Measurements from ENCODE around the gene NES. TPM values are rescaled to one million over a fixed set of nuclear protein-coding genes. Genes with fewer than 3 reads are reported as not detected.

Gene NES
- total RNA-seq, 2 donors from 2014 or later: 65.8 to 103 TPM

- H3K4me3 Mint-ChIP-seq: no peak overlapping the region
- peaks cover 62% of the 10 kb centered on the region for H3K27me3 ChIP-seq (ENCODE audit: control insufficient read depth, insufficient read depth, low read length, poor library complexity, severe bottlenecking)
- no peaks in the 10 kb centered on the region for H3K9me3 Mint-ChIP-seq
- TF ChIP-seq CTCF (conservative IDR thresholded peaks at IDR 0.05): peak; percentile 9
- H3K9me3 ChIP-seq (ENCODE audit: control insufficient read depth, low read length): no peaks in the 10 kb centered on the region
- no peaks in the 10 kb centered on the region for H3K4me1 ChIP-seq (ENCODE audit: control insufficient read depth, insufficient read depth, low read length)
- no peaks in the 10 kb centered on the region for H3K36me3 ChIP-seq (ENCODE audit: control insufficient read depth, insufficient read depth, low read length)
- H3K27me3 Mint-ChIP-seq (ENCODE audit: insufficient read depth): peaks cover 88% of the 10 kb centered on the region
- DNase-seq: no peak
- no peaks in the 10 kb centered on the region for H3K36me3 Mint-ChIP-seq (ENCODE audit: low read depth)
- no peak overlapping the region for H3K27ac ChIP-seq (ENCODE audit: low read depth, low read length)
- H3K4me1 Mint-ChIP-seq: peaks cover 10% of the 10 kb centered on the region
- no peak overlapping the region for H3K9ac ChIP-seq (ENCODE audit: extremely low read depth, low read length, poor library complexity, severe bottlenecking)
- H3K4me3 ChIP-seq (ENCODE audit: low read length): no peak overlapping the region
- WGBS, 2 experiments (ENCODE audit: insufficient coverage in 1 of 2, insufficient read length in 1 of 2): 51% methylated on average over 4 of the region's 4 CpGs; no CpG with 5 or more reads in 1 of the 2 experiments
- no peak overlapping the region for H3K27ac Mint-ChIP-seq
Observed at GRCh38 chr1:156626079-156626438, 51.1 kb downstream of the NES start.

GRCh38 chr1:156625436-156626078 lies 51.6 kb downstream of the NES start:
- DNase-seq: peak; percentile 86
- H3K9me3 ChIP-seq (ENCODE audit: control insufficient read depth, low read length): no peaks in the 10 kb centered on the region
- no peak overlapping the region for H3K27ac ChIP-seq (ENCODE audit: low read depth, low read length)
- no peaks in the 10 kb centered on the region for H3K36me3 ChIP-seq (ENCODE audit: control insufficient read depth, insufficient read depth, low read length)
- H3K4me3 ChIP-seq (ENCODE audit: low read length): peak overlapping the region; percentile 40
- 3 to 5% methylated on average over 20 to 45 of the region's 45 CpGs for WGBS, 2 experiments (ENCODE audit: insufficient coverage in 1 of 2, insufficient read length in 1 of 2)
- H3K27me3 ChIP-seq (ENCODE audit: control insufficient read depth, insufficient read depth, low read length, poor library complexity, severe bottlenecking): peaks cover 67% of the 10 kb centered on the region
- H3K4me1 ChIP-seq (ENCODE audit: control insufficient read depth, insufficient read depth, low read length): no peaks in the 10 kb centered on the region
- H3K4me1 Mint-ChIP-seq: peaks cover 6% of the 10 kb centered on the region
- no peaks in the 10 kb centered on the region for H3K9me3 Mint-ChIP-seq
- peak overlapping the region; percentile 42 for H3K4me3 Mint-ChIP-seq
- H3K9ac ChIP-seq (ENCODE audit: extremely low read depth, low read length, poor library complexity, severe bottlenecking): no peak overlapping the region
- TF ChIP-seq CTCF (conservative IDR thresholded peaks at IDR 0.05): peak; percentile 85
- H3K27me3 Mint-ChIP-seq (ENCODE audit: insufficient read depth): peaks cover 89% of the 10 kb centered on the region
- H3K36me3 Mint-ChIP-seq (ENCODE audit: low read depth): no peaks in the 10 kb centered on the region
- no peak overlapping the region for H3K27ac Mint-ChIP-seq

GRCh38 chr1:156624814-156625435 lies 52.3 kb downstream of the NES start:
- H3K36me3 Mint-ChIP-seq (ENCODE audit: low read depth): no peaks in the 10 kb centered on the region
- H3K9ac ChIP-seq (ENCODE audit: extremely low read depth, low read length, poor library complexity, severe bottlenecking): no peak overlapping the region
- peaks cover 6% of the 10 kb centered on the region for H3K4me1 Mint-ChIP-seq
- H3K9me3 ChIP-seq (ENCODE audit: control insufficient read depth, low read length): no peaks in the 10 kb centered on the region
- peaks cover 73% of the 10 kb centered on the region for H3K27me3 ChIP-seq (ENCODE audit: control insufficient read depth, insufficient read depth, low read length, poor library complexity, severe bottlenecking)
- peaks cover 90% of the 10 kb centered on the region for H3K27me3 Mint-ChIP-seq (ENCODE audit: insufficient read depth)
- H3K4me3 ChIP-seq (ENCODE audit: low read length): peak overlapping the region; percentile 64
- no peaks in the 10 kb centered on the region for H3K9me3 Mint-ChIP-seq
- peak overlapping the region; percentile 42 for H3K4me3 Mint-ChIP-seq
- no peak for TF ChIP-seq CTCF (conservative IDR thresholded peaks at IDR 0.05)
- peak; percentile 71 for DNase-seq
- 0 to 3% methylated on average over 14 to 51 of the region's 55 CpGs for WGBS, 2 experiments (ENCODE audit: insufficient coverage in 1 of 2, insufficient read length in 1 of 2)
- H3K27ac Mint-ChIP-seq: no peak overlapping the region
- no peak overlapping the region for H3K27ac ChIP-seq (ENCODE audit: low read depth, low read length)
- H3K36me3 ChIP-seq (ENCODE audit: control insufficient read depth, insufficient read depth, low read length): no peaks in the 10 kb centered on the region
- no peaks in the 10 kb centered on the region for H3K4me1 ChIP-seq (ENCODE audit: control insufficient read depth, insufficient read depth, low read length)

All from endodermal cell (in vitro differentiated cells).